Tibial nerve (tissue), 3 donors: ENCODE results near the gene EBNA1BP2.

Experiments
- POLR2A ChIP-seq, 2 donors: fragments of 450-650 bp; IDR thresholded peaks; one replicate each; pipeline ENCODE4 v1.6.1; 2017; ENCODE audit warnings: antibody characterized with exemption in 2 of 2, mild to moderate bottlenecking in 2 of 2, moderate library complexity in 2 of 2
- TF ChIP-seq, protein P1 (sequence below), 5 experiments: fragments of 200-600 bp in 3 of 5; fragments of 450-650 bp in 2 of 5; sonication (generic) in 3 of 5; IDR thresholded peaks; one replicate each; pipeline ENCODE4 v1.5.1; 2016 to 2019; ENCODE audit warnings: antibody characterized with exemption in 5 of 5, mild to moderate bottlenecking in 3 of 5, moderate library complexity in 2 of 5

DNA sequence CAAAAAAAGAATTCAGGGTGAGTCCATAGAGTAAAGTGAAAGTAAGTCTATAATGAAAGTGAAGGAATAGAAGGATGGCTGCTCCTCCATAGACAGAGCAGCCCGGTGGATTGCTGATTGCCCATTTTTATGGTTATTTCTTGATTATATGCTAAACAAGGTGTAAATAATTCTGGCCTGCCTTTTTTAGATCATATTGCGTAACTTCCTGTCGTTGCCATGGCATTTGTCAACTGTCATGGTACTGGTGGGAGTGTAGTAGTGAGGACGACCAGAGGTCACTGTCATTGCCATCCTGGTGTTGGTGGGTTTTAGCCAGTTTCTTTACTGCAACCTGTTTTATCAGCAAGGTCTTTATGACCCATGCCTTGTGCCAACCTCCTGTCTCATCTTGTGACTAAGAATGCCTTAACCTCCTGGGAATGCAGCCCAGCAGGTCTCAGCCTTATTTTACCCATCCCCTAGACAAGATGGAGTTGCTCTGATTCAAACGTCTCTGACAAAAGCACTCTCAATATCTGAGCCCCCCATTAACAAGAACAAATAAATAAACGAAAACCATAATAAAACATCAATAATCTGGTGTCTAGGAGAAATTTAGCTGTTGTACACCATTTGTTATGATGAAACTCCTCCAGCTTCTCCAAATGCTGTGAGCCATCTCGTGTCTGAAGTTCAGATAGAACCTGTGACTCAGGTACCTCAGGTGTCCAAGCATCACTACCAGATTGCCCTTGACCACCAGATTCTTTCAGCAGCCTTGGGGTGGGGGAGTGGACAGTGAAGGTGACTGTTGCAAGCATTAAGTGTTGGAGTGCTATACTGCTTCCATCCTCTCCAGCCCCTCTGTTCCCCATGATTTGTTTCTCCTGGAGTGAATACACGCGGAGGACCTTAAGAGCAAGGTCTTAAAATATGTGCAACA, 36.0 kb downstream of the EBNA1BP2 start:
- TF ChIP-seq, protein P1, sequence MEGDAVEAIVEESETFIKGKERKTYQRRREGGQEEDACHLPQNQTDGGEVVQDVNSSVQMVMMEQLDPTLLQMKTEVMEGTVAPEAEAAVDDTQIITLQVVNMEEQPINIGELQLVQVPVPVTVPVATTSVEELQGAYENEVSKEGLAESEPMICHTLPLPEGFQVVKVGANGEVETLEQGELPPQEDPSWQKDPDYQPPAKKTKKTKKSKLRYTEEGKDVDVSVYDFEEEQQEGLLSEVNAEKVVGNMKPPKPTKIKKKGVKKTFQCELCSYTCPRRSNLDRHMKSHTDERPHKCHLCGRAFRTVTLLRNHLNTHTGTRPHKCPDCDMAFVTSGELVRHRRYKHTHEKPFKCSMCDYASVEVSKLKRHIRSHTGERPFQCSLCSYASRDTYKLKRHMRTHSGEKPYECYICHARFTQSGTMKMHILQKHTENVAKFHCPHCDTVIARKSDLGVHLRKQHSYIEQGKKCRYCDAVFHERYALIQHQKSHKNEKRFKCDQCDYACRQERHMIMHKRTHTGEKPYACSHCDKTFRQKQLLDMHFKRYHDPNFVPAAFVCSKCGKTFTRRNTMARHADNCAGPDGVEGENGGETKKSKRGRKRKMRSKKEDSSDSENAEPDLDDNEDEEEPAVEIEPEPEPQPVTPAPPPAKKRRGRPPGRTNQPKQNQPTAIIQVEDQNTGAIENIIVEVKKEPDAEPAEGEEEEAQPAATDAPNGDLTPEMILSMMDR (IDR thresholded peaks at IDR 0.05): no peak
- no peak for TF ChIP-seq POLR2A (IDR thresholded peaks at IDR 0.05)
